ENCODE measurements around the gene TSHZ3. TPM values are rescaled to one million over a fixed set of nuclear protein-coding genes. Genes with fewer than 3 reads are reported as not detected.

TSHZ3 gene
- total RNA-seq, 1 donor from 2014 or later = 0.61 TPM

GRCh38 chr19:31340042-31341025, 8.9 kb downstream of the TSHZ3 start:
- intact Hi-C loops (cut with micrococcal nuclease) = no loop called here

GRCh38 chr19:31339411-31339810, 9.8 kb downstream of the TSHZ3 start:
- intact Hi-C loops (cut with micrococcal nuclease) = no loop called here

GRCh38 chr19:31338069-31338776, 11.0 kb downstream of the TSHZ3 start:
- intact Hi-C loops (cut with micrococcal nuclease) = no loop called here

GRCh38 chr19:31337008-31337914, 12.0 kb downstream of the TSHZ3 start:
- intact Hi-C loops (cut with micrococcal nuclease) = no loop called here

GRCh38 chr19:31335716-31336115, 13.5 kb downstream of the TSHZ3 start:
- intact Hi-C loops (cut with micrococcal nuclease) = no loop called here

- intact Hi-C loops (cut with micrococcal nuclease) = no loop called here
Measured at GRCh38 chr19:31334849-31335624, 14.2 kb downstream of the TSHZ3 start.

- intact Hi-C loops (cut with micrococcal nuclease) = no loop called here
Measured at GRCh38 chr19:31334101-31334848, 15.0 kb downstream of the TSHZ3 start.

- intact Hi-C loops (cut with micrococcal nuclease) = no loop called here
Measured at GRCh38 chr19:31332096-31332495, 17.1 kb downstream of the TSHZ3 start.

GRCh38 chr19:31331536-31331935, 17.7 kb downstream of the TSHZ3 start:
- intact Hi-C loops (cut with micrococcal nuclease) = no loop called here

- intact Hi-C loops (cut with micrococcal nuclease) = no loop called here
Measured at GRCh38 chr19:31330761-31331160, 18.5 kb downstream of the TSHZ3 start.

GRCh38 chr19:31330237-31330636, 19.0 kb downstream of the TSHZ3 start:
- intact Hi-C loops (cut with micrococcal nuclease) = no loop called here

- intact Hi-C loops (cut with micrococcal nuclease) = no loop called here
Measured at GRCh38 chr19:31329819-31330218, 19.4 kb downstream of the TSHZ3 start.

GRCh38 chr19:31328238-31328637, 21.0 kb downstream of the TSHZ3 start:
- intact Hi-C loops (cut with micrococcal nuclease) = no loop called here

GRCh38 chr19:31326329-31327028, 22.8 kb downstream of the TSHZ3 start:
- intact Hi-C loops (cut with micrococcal nuclease) = no loop called here

GRCh38 chr19:31325342-31325741, 23.9 kb downstream of the TSHZ3 start:
- intact Hi-C loops (cut with micrococcal nuclease) = no loop called here

- intact Hi-C loops (cut with micrococcal nuclease) = no loop called here
Measured at GRCh38 chr19:31319465-31319864, 29.8 kb downstream of the TSHZ3 start.

- intact Hi-C loops (cut with micrococcal nuclease) = no loop called here
Measured at GRCh38 chr19:31318790-31319425, 30.3 kb downstream of the TSHZ3 start.

- intact Hi-C loops (cut with micrococcal nuclease) = no loop called here
Measured at GRCh38 chr19:31317570-31317969, 31.7 kb downstream of the TSHZ3 start.

GRCh38 chr19:31317093-31317492, 32.1 kb downstream of the TSHZ3 start:
- intact Hi-C loops (cut with micrococcal nuclease) = no loop called here

All from T-helper 2 cell treated with Interferon-gamma antibody and Interleukin-4, amounts not matched to agents 100 ng/mL and 5 ng/mL, for 36 hours (primary cell).